ENCODE results near the gene IRF3.

The IRF3 gene

GRCh38 chr19:49704888-49705642 lies 39.4 kb upstream of the IRF3 start:
- Histone ChIP-seq H3K36me3 (ENCODE audit: control insufficient read depth, insufficient read depth, low read length) (no peaks in the 10 kb centered on the region), H3K4me3 (replicated peaks; ENCODE audit: low read depth, low read length) (no peak overlapping the region), H3K27me3 (replicated peaks; ENCODE audit: control insufficient read depth, insufficient read depth, low read length) (no peaks in the 10 kb centered on the region)
- no peak for DNase-seq (ENCODE audit: extremely low read depth, insufficient read length)
- no peak for TF ChIP-seq CTCF (IDR thresholded peaks at IDR 0.05; ENCODE audit: insufficient read depth, low read length, poor library complexity, severe bottlenecking)

DNA sequence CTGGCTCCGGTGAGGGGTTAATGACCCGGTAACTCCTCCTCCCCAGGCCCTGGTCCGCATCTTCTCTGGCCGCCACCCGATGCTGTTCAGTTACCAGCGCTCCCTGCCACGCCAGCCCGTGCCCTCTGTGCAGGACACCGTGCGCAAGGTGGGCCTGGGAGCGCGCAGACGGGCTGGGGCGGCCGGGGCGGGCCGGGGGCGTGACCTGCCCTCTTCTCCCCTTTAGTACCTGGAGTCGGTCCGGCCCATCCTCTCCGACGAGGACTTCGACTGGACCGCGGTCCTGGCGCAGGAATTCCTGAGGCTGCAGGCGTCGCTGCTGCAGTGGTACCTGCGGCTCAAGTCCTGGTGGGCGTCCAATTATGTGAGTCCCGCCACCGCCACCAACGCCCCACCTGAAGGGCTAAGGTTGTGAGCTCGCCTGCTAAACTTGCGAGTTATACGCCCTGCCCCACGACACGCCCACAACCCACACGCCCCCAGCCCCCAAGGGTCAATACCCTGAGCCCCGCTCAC lies 35.7 kb upstream of the IRF3 start:
- no peak overlapping the region for H3K4me3 ChIP-seq (replicated peaks; ENCODE audit: low read depth, low read length)
- TF ChIP-seq CTCF (IDR thresholded peaks at IDR 0.05; ENCODE audit: insufficient read depth, low read length, poor library complexity, severe bottlenecking) = no peak
- no peaks in the 10 kb centered on the region for H3K36me3 ChIP-seq (ENCODE audit: control insufficient read depth, insufficient read depth, low read length)
- no peaks in the 10 kb centered on the region for H3K27me3 ChIP-seq (replicated peaks; ENCODE audit: control insufficient read depth, insufficient read depth, low read length)
- DNase-seq (ENCODE audit: extremely low read depth, insufficient read length) = no peak

DNA sequence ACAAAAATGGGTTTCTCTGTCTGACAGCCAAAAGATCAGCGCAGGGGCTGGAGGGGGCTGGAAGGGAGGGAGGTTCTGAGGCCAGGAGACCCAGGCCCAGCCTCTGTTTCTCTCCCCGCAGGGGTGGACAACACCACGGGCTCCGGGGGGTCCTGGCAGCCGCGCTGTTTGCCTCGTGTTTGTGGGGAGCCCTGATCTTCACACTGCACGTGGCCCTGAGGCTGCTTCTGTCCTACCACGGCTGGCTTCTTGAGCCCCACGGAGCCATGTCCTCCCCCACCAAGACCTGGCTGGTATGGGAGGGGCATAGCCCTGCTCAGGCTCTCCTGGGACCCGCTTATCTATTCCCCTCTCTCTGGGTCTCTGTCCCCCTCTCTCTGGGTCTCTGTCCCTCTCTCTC lies 34.9 kb upstream of the IRF3 start:
- no peaks in the 10 kb centered on the region for H3K36me3 ChIP-seq (ENCODE audit: control insufficient read depth, insufficient read depth, low read length)
- DNase-seq (ENCODE audit: extremely low read depth, insufficient read length) = no peak
- no peak overlapping the region for H3K4me3 ChIP-seq (replicated peaks; ENCODE audit: low read depth, low read length)
- no peak for TF ChIP-seq CTCF (IDR thresholded peaks at IDR 0.05; ENCODE audit: insufficient read depth, low read length, poor library complexity, severe bottlenecking)
- no peaks in the 10 kb centered on the region for H3K27me3 ChIP-seq (replicated peaks; ENCODE audit: control insufficient read depth, insufficient read depth, low read length)

DNA sequence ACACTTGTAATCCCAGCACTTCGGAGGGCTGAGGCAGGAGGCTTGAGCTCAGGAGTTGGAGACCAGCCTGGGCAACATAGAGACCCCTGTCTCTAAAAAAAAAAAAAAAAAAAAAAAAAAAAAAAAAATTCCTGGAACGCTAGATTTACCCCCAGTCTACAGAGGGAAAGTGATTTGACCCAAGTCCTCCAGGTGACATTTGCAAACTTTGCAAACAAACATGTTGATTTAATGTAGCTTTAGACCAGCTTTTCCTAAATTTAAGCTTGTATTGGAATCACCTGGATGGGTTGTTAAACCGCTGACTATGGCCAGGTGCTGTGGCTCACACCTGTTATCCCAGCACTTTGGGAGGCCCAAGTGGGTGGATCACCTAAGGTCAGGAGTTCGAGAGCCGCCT lies 33.7 kb upstream of the IRF3 start:
- Histone ChIP-seq H3K36me3 (ENCODE audit: control insufficient read depth, insufficient read depth, low read length) (no peaks in the 10 kb centered on the region), H3K27me3 (replicated peaks; ENCODE audit: control insufficient read depth, insufficient read depth, low read length) (no peaks in the 10 kb centered on the region), H3K4me3 (replicated peaks; ENCODE audit: low read depth, low read length) (no peak overlapping the region)
- no peak for TF ChIP-seq CTCF (IDR thresholded peaks at IDR 0.05; ENCODE audit: insufficient read depth, low read length, poor library complexity, severe bottlenecking)
- DNase-seq (ENCODE audit: extremely low read depth, insufficient read length) = no peak

DNA sequence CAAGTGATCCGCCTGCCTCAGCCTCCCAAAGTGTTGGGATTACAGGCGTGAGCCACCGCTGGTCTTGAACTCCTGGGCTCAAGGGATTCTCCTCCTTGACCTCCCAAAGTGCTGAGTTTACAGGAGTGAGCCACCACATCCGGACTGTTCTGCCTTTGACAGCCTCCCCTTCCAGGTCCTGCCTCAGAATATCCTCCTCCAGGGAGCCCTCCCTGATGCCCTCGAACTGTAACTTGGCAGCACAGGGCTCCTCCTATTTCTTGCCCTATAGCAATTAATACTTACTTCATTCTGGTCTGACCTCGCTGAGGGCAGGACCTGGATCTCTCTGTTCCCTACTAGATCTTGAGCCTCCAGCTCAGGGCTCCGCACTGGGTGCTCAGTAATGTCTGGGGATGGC lies 31.2 kb upstream of the IRF3 start:
- TF ChIP-seq CTCF (IDR thresholded peaks at IDR 0.05; ENCODE audit: insufficient read depth, low read length, poor library complexity, severe bottlenecking) = no peak
- DNase-seq (ENCODE audit: extremely low read depth, insufficient read length) = no peak
- Histone ChIP-seq H3K4me3 (replicated peaks; ENCODE audit: low read depth, low read length) (no peak overlapping the region), H3K27me3 (replicated peaks; ENCODE audit: control insufficient read depth, insufficient read depth, low read length) (no peaks in the 10 kb centered on the region), H3K36me3 (ENCODE audit: control insufficient read depth, insufficient read depth, low read length) (no peaks in the 10 kb centered on the region)
